ENCODE measurements around the gene PSAPL1.

PSAPL1 gene

DNA sequence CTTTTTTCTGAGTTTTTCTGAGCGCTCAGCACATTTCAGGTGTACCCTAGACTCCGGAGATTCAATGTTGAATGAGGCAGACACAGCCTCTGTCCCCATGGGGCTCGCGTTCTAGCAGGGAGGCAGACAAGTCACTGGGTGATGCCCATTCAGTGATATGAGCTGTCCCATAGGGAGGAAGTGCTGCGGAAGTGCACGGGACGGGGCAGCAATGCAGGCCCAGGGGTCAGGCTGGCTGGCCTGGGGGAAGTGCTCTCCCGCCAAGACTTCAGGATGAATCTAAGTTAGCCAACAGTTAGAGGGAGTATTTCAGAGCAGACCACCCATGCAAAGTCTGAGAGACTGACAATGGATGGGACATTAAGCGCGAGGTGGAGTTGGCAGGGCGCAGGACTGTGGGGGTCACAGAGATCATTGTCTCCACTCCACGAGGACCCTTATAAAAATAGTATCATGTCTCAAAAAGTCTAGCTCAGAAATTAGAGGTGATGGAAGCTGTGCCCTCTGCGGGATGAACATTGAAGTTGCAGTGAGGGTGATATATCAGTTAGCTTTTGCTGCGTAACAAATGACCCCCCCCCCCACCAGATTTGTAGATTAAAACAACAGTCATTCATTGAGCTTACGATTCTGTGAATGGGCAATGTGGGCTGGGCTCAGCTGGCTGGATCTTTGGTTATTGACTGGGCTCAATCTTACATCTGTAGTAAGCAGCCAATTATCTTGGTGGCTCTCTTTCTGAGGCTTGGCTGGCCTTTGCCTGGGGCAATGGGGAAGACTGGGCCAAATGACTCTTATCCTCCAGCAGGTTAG, 16.4 kb downstream of the PSAPL1 start:
- DNase-seq (ENCODE audit: low spot score): no peak

DNA sequence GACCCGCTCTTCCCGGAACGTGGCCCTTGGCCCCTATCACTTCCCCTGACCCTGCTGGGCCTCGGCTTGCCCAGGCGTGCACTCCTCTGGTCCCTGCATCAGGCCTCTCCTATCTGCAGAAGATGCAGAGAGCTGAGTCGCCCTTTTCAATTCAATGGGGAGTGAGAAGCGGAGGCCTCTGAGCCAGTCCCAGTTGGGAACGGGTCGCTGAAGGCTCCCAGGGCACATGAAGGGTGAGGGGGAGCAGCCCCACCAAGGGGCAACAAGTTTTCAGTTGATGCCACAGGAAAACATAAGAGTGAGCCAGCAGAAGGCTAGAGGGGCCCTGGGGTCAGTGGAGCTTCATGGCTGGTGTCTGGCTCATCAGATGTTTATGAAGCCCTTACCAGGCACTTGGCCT, 17.1 kb downstream of the PSAPL1 start:
- DNase-seq (ENCODE audit: low spot score): no peak

DNA sequence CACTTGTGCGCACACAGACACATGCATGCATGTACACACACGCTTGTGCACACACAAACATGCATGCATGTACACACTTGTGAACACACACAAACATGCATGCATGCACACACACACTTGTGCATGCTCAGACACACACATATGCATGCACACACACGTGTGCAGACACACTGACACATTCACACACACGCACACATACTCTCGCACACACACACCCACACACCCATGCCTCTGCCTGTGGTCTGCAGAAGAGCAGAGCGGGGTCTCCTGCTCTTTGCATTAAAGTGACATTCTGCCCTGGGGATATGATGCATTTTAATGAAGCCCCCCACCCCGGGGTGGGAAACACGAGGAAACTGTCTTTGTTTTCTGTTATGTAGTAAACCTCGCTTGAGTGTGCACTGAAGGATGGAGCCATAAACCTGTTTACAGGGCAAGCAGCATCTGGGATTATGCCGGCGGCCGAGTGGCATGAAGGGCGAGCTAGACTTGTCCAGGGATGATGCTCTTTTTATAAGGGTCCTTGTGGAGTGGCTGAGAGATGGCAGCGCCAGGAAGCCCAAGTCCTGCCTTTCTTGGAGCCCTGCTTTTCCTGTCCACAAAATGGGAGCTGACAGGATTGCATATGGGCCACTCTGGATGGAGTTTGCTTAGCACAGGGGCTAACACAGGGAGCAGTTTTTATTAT, 17.8 kb downstream of the PSAPL1 start:
- no peak for DNase-seq (ENCODE audit: low spot score)

DNA sequence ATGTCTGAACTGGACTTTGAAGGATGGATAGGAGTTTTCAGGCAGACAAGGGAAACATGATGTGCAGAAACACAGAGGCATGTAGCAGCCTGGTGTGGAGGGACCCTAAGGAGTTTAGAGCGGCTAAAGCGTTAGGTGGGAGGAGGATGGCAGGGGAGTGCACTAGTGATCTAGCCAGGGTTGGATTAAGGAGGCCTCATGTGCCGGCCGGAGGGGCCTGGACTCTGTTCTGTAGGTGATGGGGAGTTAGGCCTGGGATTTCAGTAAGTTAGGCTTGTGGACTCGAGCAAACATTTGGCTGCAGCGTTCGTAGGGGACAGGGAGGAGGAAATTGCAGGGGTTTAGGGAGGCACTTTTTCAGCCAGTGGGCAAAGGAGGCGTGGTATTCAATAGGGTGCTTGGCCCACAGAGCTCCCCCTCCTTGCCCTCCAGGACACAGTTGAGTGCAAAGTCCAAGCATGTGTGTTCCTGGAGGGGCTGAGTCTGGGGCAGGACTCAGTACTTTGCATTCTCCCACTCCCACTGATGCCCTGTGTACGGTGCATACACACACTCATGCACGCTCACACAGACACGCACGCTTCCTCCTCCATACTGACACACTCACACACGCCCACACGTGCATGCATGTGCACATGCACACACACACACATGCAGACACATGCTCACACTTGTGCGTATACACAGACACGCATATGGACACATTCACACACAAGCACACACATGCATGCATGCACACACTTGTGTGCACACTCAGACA, 18.6 kb downstream of the PSAPL1 start:
- no peak for DNase-seq (ENCODE audit: low spot score)

DNA sequence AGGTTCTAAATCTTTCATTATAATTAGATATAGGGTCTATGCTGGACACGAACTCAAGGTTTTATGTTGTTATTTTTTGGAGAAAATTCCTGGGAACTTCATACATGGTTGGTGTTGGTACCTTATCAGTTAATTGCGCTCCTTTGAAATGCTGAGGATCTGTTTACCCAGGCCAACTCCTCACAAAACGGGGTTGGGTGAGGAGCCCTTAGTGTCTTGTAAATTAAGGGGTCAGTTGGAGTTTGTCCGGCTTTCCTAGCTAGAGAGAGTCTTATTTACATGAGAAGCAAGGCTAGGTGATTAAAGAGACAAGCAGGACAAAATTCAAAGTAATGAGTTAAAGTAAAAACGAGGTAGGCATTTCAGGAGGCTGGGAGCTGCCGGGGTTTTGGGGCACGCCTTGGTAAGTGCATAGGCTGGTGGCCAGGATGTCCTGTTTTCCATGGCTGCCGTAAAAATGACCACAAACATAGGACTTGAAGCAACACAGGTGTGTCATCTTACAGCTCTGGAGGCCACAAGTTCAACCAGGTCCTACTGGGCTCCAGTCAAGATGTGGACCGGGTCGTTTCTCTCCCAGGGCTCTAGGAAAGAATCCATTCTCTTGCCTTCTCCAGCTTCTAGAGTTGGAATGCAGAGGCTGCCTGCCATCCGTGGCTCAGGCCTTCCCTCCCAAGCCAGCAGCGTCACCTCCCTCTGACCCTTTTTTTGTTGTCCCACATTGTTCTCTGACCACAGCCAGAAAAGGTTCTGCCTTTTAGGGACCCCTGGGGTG, 19.8 kb downstream of the PSAPL1 start:
- DNase-seq (ENCODE audit: low spot score): no peak

DNA sequence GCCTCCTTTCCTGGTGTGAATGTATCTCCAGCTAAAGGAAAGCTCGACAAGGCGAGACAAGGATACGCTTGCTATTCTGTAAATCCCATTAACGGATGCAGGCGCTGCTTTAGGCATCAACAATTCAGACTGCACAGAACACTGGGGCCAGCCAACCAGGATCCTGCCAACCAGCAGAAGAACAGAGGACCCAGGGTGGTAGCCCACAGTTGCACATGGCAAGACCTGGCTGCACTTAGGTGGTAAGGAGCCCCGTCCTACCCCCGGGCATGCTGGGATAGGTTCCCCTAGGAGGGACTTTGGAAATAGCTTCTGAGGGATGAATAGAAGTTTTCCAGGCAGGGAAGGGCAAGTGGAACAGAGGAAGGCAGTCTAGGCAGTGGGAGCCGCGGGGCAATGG, 20.7 kb downstream of the PSAPL1 start:
- DNase-seq (ENCODE audit: low spot score): no peak

DNA sequence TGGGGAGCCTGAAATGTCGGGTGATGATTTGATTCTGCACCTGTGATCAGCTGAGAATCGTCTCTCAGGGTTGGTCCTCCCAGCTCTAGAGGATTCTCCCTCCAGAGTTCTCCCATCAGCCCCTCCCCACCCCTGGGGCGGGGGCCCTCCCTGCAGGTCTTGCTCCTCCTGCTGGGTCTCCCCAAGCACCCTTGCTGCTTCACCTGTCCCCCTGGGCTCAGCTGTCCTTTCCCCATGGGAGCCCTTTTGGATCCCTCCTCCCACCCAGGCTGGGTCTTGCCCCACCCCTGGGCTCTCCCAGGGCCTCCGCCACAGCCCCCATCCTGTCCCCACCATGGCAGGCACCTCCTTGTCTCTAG, 22.2 kb downstream of the PSAPL1 start:
- no peak for DNase-seq (ENCODE audit: low spot score)

DNA sequence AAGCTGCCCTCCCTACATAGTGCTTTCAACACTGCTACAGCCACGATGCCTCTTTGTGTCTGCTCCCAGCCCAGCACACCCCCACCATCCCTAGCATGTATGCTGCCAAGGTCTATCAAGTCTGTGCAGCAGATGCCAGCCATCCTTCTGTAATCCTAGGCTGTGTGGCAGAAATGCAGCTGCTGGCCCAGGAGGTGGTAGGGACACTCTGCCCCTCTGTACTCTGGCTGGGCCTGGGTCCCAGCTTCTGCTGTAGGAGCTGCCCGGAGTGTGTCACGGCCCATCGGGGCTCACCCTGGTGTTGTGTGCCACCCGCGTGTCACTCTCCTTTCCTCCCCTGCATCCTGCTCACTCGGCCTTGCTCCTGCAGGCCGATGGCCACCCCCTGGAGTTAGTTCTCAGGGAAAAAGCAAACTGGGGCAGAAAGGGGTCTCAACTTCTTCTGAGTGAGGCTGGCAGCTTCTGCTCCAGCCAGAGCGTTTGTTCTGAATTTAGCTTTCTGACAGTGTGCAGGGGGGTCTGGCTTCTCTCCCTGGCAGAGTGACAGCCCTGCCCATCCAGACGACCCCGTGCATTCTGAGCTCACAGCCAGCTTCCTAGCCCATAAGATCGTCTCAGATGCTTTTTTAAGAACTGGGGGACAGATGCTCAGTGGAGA, 22.7 kb downstream of the PSAPL1 start:
- no peak for DNase-seq (ENCODE audit: low spot score)

DNA sequence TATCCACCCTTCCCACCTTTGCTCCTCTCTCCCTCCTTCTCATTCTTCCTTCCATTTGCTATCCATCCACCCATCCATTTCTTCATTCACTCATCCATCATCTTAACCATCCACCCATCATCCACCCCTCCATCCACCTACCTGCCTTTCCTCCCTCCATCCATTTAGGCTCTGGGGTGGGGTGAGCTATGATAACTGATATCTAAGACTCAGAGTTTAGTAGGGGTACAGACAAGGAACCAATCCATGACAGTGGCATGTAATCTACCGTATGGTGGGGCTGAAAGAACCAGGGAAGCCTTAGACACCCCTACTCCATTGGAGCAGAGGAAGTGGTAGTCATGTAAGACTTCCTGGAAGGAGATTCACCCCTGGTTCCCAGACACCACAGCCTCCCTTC, 23.2 kb downstream of the PSAPL1 start:
- DNase-seq (ENCODE audit: low spot score): no peak

DNA sequence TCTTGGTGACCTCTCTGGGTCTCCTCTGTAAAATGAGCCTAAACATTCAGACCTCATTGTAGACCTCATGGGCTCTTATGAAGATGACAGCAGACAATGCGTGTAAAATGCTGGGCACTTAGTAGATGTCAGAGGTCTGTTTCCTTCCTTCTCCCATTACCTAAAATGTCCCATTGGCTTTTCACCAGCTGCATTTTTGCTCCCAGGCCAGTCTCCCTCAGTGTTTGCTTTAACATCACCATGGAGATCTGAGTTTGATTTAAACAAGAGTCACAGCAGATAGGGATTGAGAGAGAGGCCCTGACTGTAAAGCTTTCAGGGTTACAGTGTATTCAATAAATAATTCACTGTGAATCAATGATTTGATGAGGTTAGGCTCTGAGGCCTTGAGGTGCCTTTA, 24.3 kb downstream of the PSAPL1 start:
- DNase-seq (ENCODE audit: low spot score): no peak

DNA sequence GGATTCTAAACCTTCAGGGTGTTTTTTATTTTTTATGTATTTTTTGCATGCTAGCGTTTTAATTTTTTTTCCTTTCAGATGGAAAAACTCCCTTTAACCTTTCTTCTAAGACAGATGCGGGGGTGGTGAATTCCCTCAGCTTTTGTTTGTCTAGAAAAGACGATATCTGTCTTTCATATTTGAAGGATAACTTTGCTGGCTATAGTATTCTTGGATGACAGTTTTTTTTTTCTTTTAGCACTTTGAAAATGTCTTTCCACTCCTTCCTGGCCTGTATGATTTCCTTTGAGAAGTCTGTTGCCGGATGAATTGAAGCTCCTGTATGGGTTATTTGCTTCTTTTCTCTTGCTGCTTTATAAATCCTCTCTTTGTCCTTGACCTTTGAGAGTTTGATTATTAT, 26.6 kb downstream of the PSAPL1 start:
- no peak for DNase-seq (ENCODE audit: low spot score)

DNA sequence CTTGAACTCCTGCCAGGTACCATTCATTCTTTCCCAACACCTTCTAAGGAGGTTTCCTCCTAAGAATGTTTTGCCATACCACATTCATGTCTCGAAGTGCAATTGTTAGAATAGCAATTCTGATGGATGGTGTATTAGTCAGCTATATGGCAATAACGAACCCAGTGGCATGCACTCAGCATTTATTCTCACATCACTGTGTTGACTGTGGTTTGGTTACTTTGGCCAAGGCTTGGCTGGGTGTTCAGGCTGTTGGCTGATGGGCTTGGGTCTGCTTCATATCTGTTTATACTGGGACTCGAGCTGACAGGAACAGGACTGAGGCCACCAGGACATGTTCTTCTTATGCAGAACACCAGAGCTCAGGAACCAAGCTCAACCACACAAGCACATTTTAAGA, 31.7 kb downstream of the PSAPL1 start:
- DNase-seq (ENCODE audit: low spot score): no peak

DNA sequence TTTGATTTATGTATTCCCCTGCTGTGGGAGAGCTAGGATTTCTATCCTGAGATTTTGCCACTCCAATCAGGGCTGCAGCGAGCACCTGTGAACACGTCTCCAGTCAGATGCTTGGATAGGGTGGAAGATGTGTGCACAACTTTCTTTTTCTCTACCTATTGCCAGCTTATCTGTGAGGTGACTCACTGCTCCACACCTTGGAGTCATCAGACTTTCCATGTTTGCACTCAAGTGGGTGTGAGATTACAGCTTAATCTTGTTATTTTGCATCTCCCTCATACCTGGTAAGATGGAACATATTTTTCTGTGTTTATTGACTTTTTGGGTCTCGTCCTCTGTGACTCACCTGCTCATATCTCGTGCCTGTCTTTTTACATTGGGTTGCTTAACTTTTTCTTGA, 32.2 kb downstream of the PSAPL1 start:
- no peak for DNase-seq (ENCODE audit: low spot score)

DNA sequence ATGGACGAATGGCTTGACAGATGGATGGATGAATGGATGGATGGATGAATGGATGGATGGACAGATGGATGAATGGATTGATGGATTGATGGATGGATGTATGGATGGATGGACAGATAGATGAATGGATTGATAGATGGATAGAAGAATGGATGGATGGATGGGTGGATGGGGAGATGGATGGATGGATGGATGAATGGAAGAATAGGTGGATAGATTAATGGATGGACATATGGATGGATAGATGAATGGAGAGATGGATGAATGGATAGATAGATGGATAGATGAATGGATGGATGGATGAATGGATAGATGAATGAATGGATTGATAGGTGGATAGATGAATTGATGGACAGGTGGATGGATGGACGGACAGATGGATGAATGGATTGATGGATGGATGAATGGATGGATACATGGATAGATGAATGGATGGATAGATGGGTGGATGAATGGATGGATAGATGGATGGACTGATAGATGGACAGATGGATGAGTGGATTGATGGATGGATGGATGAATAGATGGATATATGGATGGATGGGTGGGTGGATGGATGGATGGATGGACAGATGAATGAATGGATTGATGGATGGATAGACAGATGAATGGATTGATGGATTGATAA, 33.9 kb downstream of the PSAPL1 start:
- no peak for DNase-seq (ENCODE audit: low spot score)

DNA sequence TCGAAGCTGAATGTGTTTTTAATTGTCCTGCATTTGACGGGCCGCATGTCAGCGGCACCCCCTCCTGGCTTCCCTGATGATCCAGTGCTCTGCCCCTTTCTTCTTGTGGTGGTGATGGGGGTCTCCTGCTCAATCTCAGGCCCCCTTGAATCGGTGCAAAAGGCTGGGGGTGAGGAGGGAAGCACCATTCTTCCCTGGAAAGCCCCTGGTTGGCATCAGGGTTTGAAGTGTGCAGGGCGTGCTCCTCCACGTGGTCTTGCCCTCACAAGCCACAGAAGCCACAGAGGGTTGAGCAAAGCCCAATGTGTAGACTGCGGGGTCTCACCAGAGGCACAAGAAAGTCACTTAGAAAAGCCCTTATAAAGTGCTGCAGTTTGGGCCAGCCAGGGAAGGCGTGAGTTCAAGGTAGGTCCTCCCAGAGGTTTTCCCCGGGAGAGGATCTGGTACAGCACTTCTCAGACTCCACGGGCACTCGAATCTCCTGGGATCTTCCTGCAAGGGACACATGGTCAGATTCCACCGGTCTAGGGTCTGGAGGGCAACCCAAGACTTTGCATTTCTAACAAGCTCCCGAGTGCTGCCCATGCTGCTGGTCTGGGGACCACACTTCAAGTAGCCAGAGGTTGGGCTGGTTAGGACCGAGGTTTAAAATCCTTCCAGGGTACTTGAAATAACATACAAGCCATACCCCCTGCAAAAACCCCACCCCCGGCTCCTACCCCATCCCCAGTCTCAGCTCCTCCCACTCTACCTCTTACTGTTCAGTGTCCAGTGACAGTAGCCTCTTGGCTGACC, 35.1 kb downstream of the PSAPL1 start:
- DNase-seq (ENCODE audit: low spot score): no peak

DNA sequence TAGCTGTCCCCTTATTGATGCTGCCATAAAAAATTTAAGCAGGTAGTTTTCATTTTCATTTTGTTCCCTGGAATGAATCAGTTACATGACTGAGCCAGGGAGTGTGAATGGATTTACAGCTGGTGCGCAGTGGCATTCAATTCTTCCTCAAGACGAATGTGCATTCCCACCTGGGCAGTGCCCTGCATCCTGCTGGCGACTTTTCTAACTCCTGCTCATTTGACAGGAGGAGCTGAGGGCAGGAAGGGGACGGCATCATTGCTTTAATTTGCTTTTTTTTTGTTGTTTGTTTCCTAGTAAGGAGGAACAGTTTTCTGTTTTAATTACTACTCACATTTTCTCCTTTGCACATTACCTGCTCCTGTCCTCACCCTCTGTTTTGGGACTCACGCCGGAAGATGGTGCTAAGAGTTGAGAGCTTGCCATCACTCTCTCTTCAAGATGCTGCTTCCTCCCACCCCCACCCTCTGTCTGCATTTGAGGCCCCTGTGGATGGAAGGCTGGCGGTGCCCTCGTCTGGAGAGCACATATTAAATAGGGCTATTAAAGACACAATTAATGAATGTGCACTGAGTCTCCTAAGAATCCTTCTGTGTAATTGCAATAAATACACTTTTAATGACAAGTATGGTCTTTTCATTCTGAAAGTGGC, 35.8 kb downstream of the PSAPL1 start:
- DNase-seq (ENCODE audit: low spot score): no peak

DNA sequence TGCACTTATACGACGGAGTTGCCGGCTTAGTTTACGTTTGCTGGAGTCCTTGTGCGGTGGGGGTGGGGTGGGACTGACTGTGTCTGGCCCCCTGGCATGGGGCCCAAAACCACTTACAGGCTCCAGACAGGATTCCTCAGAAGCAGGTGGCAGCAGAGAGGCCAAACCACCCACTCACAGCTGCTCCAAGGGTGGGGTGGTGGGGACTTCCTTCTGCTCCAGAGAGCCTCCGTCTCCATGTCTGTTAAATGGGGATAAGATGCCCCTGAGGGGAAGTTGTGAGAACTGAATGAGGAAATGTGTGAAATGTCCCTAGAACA, 36.7 kb downstream of the PSAPL1 start:
- no peak for DNase-seq (ENCODE audit: low spot score)

DNA sequence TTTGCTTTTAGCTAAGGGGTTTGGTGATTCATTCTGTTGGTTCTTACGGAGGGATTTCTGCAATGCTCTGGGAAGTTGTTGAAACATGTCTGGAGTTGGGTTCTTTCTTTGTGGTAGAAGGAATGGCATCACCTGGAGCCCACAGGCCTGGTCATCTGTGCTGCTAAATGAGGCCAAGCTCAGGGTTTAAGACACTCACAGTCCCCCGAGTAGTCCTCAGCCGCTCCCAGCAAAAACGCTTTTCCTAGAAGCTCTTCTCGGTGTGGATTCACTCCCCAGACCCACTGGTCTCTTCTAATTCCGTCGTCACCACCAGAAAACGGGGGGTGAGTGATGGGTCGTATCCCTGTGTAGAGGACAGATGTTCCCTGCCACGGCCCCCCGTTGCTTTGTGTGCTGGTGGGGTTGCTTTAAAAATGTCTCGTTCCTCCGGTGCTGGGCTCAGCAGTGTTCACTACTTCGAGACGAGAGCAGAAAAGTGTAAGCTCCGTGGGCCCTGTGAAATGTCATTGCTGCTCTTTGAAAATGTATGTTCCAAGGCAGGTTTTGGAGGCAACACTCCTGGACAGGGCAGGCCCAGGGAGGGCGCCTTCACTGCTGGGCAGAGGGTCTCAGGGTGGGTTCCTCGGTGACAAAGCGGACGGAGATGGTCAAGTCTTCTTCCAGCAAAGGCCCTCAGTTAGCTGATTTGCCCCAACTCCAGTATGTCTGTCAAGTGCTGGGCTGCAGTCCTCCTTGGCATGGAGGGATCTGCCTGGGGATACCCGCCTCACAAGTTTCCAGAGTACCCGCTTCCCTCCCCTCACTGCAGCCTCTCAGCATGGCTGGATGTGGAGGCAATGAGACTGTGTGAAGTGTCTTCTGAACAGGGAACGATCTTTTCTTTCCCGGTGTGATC, 37.3 kb downstream of the PSAPL1 start:
- no peak for DNase-seq (ENCODE audit: low spot score)

All from CD4-positive, alpha-beta T cell treated with Interleukin-2 at 100 ng/mL for 4 hours (primary cell).